HL-60 (cell line): ENCODE data around the gene OR1K1.

Experiments used
- GABPA ChIP-seq: IDR thresholded peaks from 2 replicates; pipeline ENCODE4 v1.6.1; 2012; ENCODE audit warnings: low read depth
- POLR2AphosphoS5 ChIP-seq: IDR thresholded peaks from 2 replicates; pipeline ENCODE4 v1.6.1; 2012; ENCODE audit warnings: low read depth
- REST ChIP-seq: IDR thresholded peaks from 2 replicates; pipeline ENCODE4 v1.6.1; 2012; ENCODE audit warnings: low read depth; ENCODE audit not compliant: insufficient replicate concordance
- TF ChIP-seq, protein P1 (sequence below): IDR thresholded peaks from one replicate; pipeline ENCODE4 v1.5.1; 2011; ENCODE audit warnings: low read length, control low read depth, inconsistent platforms; ENCODE audit not compliant: insufficient read depth

GRCh38 chr9:122767817-122768216 lies 32.1 kb upstream of the OR1K1 start:
- TF ChIP-seq, protein P1, sequence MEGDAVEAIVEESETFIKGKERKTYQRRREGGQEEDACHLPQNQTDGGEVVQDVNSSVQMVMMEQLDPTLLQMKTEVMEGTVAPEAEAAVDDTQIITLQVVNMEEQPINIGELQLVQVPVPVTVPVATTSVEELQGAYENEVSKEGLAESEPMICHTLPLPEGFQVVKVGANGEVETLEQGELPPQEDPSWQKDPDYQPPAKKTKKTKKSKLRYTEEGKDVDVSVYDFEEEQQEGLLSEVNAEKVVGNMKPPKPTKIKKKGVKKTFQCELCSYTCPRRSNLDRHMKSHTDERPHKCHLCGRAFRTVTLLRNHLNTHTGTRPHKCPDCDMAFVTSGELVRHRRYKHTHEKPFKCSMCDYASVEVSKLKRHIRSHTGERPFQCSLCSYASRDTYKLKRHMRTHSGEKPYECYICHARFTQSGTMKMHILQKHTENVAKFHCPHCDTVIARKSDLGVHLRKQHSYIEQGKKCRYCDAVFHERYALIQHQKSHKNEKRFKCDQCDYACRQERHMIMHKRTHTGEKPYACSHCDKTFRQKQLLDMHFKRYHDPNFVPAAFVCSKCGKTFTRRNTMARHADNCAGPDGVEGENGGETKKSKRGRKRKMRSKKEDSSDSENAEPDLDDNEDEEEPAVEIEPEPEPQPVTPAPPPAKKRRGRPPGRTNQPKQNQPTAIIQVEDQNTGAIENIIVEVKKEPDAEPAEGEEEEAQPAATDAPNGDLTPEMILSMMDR, result no peak
- TF ChIP-seq REST, result no peak
- no peak for TF ChIP-seq GABPA
- TF ChIP-seq POLR2AphosphoS5, result no peak
